BLaER1 (cell line): ENCODE data around the gene ARHGDIB.

ENCODE experiments used
- H3K27ac ChIP-seq: shearing (Covaris generic); formaldehyde crosslinking; 2 replicates; pipeline ENCODE4 v1.8.1; 2022
- H3K27me3 ChIP-seq: shearing (Covaris generic); formaldehyde crosslinking; 2 replicates; pipeline ENCODE4 v1.8.1; 2022
- H3K36me3 ChIP-seq: shearing (Covaris generic); formaldehyde crosslinking; 2 replicates; pipeline ENCODE4 v1.8.1; 2022
- H3K4me1 ChIP-seq: shearing (Covaris generic); formaldehyde crosslinking; 2 replicates; pipeline ENCODE4 v1.8.1; 2022
- H3K4me2 ChIP-seq: shearing (Covaris generic); formaldehyde crosslinking; 2 replicates; pipeline ENCODE4 v1.8.1; 2022
- H3K4me3 ChIP-seq: shearing (Covaris generic); formaldehyde crosslinking; 2 replicates; pipeline ENCODE4 v1.8.1; 2022
- H3K9ac ChIP-seq: shearing (Covaris generic); formaldehyde crosslinking; 2 replicates; pipeline ENCODE4 v1.8.1; 2022
- H3K9me3 ChIP-seq: shearing (Covaris generic); formaldehyde crosslinking; 2 replicates; pipeline ENCODE4 v1.8.1; 2022
- H4K20me1 ChIP-seq: shearing (Covaris generic); formaldehyde crosslinking; 2 replicates; pipeline ENCODE4 v1.8.1; 2022
- Cebpa-rat ChIP-seq: shearing (Covaris generic); IDR thresholded peaks from 2 replicates; pipeline ENCODE4 v1.8.1; 2022

The ARHGDIB gene

DNA sequence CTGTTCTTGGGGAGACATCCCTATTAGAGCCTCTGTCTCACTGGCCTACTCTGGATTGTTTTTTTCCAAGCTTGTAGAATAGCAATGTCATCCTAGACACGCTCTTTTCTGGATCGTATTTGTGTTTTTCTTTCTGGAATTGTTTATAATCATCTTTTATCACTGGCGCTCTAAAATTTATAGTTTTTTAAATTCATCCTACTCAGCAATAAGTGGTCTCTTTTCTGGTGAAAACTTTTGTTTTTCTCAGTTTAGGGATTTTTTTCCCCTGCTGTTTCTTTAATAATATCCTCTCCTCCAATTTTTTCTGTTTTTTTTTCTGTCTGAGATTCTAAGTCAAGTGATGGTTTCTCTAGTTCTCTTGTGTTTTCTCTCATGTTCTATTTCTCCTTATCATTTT lies 36.6 kb upstream of the ARHGDIB start:
- Histone ChIP-seq H3K9me3 (no peaks in the 10 kb centered on the region), H3K9ac (no peak overlapping the region), H3K4me2 (no peak overlapping the region), H3K27me3 (peaks cover 5% of the 10 kb centered on the region; the same call in 1 of the 2 replicates), H3K4me1 (peaks cover 15% of the 10 kb centered on the region), H3K36me3 (no peaks in the 10 kb centered on the region), H4K20me1 (no peaks in the 10 kb centered on the region), H3K27ac (no peak overlapping the region), H3K4me3 (no peak overlapping the region)
- no peak for TF ChIP-seq Cebpa-rat

DNA sequence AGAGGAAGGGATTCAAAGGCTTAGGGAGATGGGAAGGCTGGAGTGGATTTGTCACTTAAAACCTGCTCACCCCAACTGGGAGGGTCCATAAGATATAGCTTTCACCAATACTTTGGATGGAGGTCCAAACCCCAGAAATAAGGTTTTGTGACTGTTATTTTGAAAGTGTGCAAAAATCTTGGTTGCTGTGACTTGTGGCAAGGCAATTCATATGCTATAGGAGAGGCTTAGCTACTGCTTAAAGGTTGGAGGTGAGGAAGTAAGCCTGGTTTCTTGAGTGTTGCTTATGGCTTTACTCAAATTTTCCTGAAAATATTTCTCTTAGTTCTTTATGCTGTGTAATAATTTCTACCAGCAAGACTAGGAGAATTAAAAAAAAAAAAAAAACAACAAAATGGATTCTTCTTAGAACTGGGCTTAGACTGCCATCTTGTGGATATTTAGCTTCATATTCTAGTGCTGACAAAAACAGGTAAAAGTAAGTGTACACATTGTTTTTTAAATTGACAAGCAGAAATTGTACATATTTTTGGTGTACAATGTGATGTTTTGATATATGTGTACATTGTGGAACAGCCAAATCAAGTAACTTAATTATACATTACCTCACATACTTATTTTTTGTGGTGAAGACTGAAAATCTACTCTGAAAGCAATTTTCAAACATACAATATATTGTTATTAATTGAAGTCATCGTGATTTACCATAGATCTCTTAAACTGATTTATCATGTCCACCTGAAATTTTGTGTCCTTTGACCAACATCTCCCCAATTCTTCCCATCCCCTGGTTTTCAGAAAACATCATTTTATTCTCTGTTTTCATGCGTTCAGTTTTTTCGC lies 34.4 kb upstream of the ARHGDIB start:
- H3K27me3 ChIP-seq, result no peaks in the 10 kb centered on the region
- no peaks in the 10 kb centered on the region for H3K36me3 ChIP-seq
- H3K4me3 ChIP-seq, result no peak overlapping the region
- peaks cover 9% of the 10 kb centered on the region for H3K9me3 ChIP-seq
- H4K20me1 ChIP-seq, result no peaks in the 10 kb centered on the region
- H3K4me1 ChIP-seq, result peaks cover 22% of the 10 kb centered on the region
- no peak overlapping the region for H3K4me2 ChIP-seq
- TF ChIP-seq Cebpa-rat, result no peak
- H3K9ac ChIP-seq, result no peak overlapping the region
- no peak overlapping the region for H3K27ac ChIP-seq

DNA sequence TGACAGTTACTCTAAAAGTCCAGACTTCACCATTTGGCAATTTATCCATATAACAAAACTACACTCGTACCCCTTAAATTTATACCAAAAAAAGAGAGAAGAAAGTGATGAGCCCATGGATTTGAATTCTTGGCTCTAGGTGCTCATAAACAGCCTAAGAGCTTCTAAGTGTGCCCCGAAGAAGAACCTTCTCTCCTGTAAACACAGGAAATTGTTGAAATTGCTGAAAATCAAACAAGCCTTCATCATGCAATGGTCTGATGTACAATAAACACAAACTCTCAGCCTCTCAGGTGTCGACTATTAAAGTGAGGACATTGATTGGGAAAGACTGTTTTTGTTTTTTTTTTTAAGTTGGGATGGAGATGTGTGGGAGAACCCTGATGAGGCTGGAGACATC lies 33.2 kb upstream of the ARHGDIB start:
- Histone ChIP-seq H3K36me3 (no peaks in the 10 kb centered on the region), H3K27me3 (no peaks in the 10 kb centered on the region), H3K4me3 (no peak overlapping the region), H3K9ac (no peak overlapping the region), H3K27ac (no peak overlapping the region), H3K9me3 (peaks cover 14% of the 10 kb centered on the region), H3K4me1 (peaks cover 30% of the 10 kb centered on the region), H4K20me1 (no peaks in the 10 kb centered on the region), H3K4me2 (no peak overlapping the region)
- TF ChIP-seq Cebpa-rat, result no peak

DNA sequence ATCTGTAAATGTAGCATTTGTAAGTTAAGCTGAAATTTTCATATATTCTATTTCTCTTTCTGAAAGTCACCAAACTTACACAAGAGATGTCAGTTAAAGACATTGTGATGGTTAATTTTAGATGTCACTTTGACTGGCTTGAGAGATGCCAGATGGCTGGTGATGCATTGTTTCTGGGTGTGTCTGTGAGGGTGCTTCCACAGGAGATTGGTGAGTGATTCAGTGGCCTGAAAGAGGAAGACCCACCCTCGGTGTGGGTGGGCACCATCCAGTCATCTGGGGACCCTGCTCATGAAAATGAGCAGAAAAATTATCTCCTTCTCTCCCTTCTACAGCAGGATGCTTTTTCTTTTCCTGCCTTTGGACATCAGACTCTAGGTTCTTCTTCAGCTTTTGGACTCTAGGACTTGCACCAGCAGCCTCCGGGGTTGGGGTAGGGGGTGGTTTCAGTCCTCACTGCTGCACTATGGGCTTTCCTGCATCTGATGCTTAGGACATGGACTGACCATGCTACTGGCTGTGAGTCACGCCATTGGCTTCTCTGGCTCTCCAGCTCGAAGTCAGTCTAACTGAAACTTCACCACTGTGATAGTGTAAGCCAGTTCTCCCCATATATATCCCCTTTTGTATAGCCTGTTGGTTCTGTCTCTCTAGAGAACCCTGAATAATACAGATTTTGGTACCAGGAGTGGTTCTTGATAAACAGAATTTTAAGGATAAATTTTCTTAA lies 32.3 kb upstream of the ARHGDIB start:
- Histone ChIP-seq H4K20me1 (no peaks in the 10 kb centered on the region), H3K9me3 (peaks cover 14% of the 10 kb centered on the region), H3K27ac (peak overlapping the region; percentile 59), H3K9ac (no peak overlapping the region), H3K4me1 (peaks cover 39% of the 10 kb centered on the region), H3K4me2 (peak overlapping the region; percentile 55), H3K4me3 (no peak overlapping the region), H3K27me3 (no peaks in the 10 kb centered on the region), H3K36me3 (no peaks in the 10 kb centered on the region)
- no peak for TF ChIP-seq Cebpa-rat

DNA sequence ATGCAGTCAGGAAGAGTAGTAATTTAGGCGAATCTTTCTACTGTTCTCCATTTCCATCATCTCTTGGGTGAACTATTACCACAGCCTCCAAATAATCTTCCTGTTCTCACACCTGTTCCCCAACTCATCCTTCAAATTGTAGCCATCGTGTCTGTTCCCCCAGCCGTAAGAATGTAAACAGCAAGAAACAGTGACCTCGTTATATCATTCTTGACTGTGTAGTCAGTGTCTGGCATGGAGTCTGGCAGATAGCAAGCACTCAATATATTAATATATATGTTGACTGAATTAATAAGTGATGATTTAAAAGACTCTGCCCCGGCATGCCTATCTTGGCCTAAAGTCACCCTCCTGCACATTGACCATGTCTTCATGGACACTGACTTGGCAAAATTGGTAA lies 31.7 kb upstream of the ARHGDIB start:
- no peak for TF ChIP-seq Cebpa-rat
- Histone ChIP-seq H3K36me3 (no peaks in the 10 kb centered on the region), H3K4me2 (peak overlapping the region; percentile 55), H3K9ac (no peak overlapping the region), H4K20me1 (no peaks in the 10 kb centered on the region), H3K9me3 (peaks cover 14% of the 10 kb centered on the region), H3K27me3 (no peaks in the 10 kb centered on the region), H3K27ac (peak overlapping the region; percentile 59), H3K4me1 (peaks cover 39% of the 10 kb centered on the region), H3K4me3 (no peak overlapping the region)

DNA sequence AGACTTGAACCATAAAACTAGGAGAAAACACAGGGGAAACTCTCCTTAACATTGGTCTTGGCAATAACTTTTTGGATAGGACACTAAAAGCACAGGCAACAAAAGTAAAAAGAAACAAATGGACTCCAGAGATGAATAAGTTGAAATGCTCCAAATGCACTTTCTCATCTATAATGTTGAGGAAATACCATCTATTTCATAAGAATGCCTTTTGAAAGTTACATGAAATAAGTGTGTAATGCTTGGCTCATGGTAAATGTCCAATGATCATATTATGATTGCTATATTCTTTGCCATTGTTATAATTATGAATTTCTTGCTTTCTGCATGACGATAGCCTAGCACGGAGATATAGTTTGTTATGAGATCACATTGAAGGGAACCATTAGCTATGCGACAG lies 31.3 kb upstream of the ARHGDIB start:
- Histone ChIP-seq H3K4me1 (peaks cover 39% of the 10 kb centered on the region), H3K36me3 (no peaks in the 10 kb centered on the region), H3K4me2 (peak overlapping the region; percentile 55), H3K9me3 (peaks cover 14% of the 10 kb centered on the region), H3K27me3 (no peaks in the 10 kb centered on the region), H4K20me1 (no peaks in the 10 kb centered on the region), H3K4me3 (no peak overlapping the region), H3K27ac (peak overlapping the region; percentile 59; the same call in 1 of the 2 replicates), H3K9ac (no peak overlapping the region)
- TF ChIP-seq Cebpa-rat, result no peak

DNA sequence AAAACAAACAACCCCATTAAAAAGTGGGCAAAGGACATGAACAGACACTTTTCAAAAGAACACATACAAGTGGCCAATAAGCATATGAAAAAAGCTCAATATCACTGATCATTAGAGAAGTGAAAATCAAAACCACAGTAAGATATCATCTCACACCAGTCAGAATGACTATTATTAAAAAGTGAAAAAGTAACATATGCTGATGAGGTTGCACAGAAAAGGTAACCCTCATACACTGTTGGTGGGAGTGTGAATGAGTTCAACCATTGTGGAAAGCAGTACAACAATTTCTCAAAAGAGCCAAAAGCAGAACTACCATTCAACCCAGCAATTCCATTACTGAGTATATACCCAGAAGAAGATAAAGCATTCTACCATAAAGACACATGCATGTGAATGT lies 29.7 kb upstream of the ARHGDIB start:
- Histone ChIP-seq H3K4me2 (no peak overlapping the region), H3K4me3 (no peak overlapping the region), H3K27ac (no peak overlapping the region), H3K36me3 (no peaks in the 10 kb centered on the region), H3K4me1 (peaks cover 39% of the 10 kb centered on the region), H3K27me3 (no peaks in the 10 kb centered on the region), H4K20me1 (no peaks in the 10 kb centered on the region), H3K9ac (no peak overlapping the region), H3K9me3 (peaks cover 14% of the 10 kb centered on the region)
- TF ChIP-seq Cebpa-rat, result no peak

DNA sequence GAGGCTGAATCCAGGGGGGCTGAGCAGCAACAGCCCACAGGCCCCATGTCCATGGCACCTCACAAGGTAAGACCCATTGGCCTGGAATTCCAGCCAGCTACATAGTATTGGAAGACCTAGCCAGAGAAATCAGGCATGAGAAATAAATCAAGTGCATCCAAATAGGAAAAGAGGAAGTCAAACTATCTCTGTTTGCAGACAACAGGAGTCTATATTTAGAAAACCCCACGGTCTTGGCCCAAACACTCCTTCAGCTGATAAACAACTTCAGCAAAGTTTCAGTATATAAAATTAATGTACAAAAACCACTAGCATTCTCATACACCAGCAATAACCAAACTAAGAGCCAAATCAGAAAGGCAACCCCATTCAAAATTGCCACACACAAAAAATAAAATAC lies 28.4 kb upstream of the ARHGDIB start:
- H3K4me2 ChIP-seq, result peak overlapping the region; percentile 77
- H3K9me3 ChIP-seq, result peaks cover 14% of the 10 kb centered on the region

DNA sequence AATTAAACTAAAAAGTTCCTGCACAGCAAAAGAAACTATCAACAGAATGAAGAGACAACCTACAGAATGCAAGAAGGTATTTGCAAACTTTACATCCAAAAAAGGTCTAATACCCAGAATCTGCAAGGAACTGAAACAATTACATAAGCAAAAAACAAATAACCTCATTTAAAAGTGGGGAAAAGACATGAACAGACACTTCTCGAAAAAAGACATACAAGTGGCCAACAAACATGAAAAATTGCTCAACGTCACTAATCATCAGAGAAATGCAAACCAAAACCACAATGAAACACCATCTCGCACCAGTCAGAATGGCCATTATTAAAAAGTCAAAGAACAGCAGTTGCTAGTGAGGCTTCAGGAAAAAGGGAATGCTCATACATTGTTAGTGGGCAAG lies 26.6 kb upstream of the ARHGDIB start:
- H3K4me2 ChIP-seq, result no peak overlapping the region

More for the DNA sequence above, 28.4 kb upstream of the ARHGDIB start:
- Histone ChIP-seq H3K9ac (no peak overlapping the region), H3K36me3 (no peaks in the 10 kb centered on the region), H3K4me1 (peaks cover 39% of the 10 kb centered on the region), H3K27ac (peak overlapping the region; percentile 74), H4K20me1 (no peaks in the 10 kb centered on the region), H3K27me3 (no peaks in the 10 kb centered on the region), H3K4me3 (peak overlapping the region; percentile 9; the same call in 1 of the 2 replicates)
- no peak for TF ChIP-seq Cebpa-rat

DNA sequence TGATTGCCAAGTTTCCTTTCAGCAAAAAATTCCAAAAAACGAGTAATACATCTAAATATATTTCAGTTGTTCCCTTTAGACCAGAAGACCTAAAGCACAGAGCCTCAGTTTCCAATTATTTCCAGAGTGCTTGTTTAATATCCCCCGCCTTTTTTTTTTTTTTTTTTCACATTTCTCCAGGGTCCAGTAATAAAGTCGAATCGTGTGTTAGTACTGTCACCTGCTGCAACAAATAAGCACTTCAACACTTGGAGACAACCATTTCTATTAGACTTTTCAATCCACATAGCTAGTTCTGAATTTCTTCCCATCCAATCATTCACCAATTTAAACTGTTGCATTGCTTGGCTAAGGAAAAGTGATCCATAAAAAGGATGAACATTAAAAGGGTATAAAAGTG lies 25.0 kb upstream of the ARHGDIB start:
- H3K9ac ChIP-seq, result no peak overlapping the region
- H3K27me3 ChIP-seq, result no peaks in the 10 kb centered on the region
- H4K20me1 ChIP-seq, result no peaks in the 10 kb centered on the region
- H3K9me3 ChIP-seq, result peaks cover 11% of the 10 kb centered on the region
- no peak overlapping the region for H3K4me2 ChIP-seq
- no peaks in the 10 kb centered on the region for H3K36me3 ChIP-seq
- H3K4me1 ChIP-seq, result peaks cover 23% of the 10 kb centered on the region
- no peak for TF ChIP-seq Cebpa-rat
- H3K27ac ChIP-seq, result no peak overlapping the region
- H3K4me3 ChIP-seq, result no peak overlapping the region

More for the DNA sequence above, 26.6 kb upstream of the ARHGDIB start:
- Histone ChIP-seq H3K4me3 (no peak overlapping the region), H3K4me1 (peaks cover 27% of the 10 kb centered on the region), H3K36me3 (no peaks in the 10 kb centered on the region), H3K9ac (no peak overlapping the region), H3K9me3 (peaks cover 14% of the 10 kb centered on the region), H4K20me1 (no peaks in the 10 kb centered on the region), H3K27ac (no peak overlapping the region), H3K27me3 (no peaks in the 10 kb centered on the region)
- TF ChIP-seq Cebpa-rat, result no peak
